HepG2 (cell line): ENCODE data around the gene AP2A2. TPM values are rescaled to one million over a fixed set of nuclear protein-coding genes. Genes with fewer than 3 reads are reported as not detected.

Experiments used
- ATAC-seq: fragments of 200-7000 bp; cut with Tn5 transposase; 3 replicates; pipeline ENCODE4 v1.9.1; 2020; ENCODE audit warnings: mild to moderate bottlenecking, moderate library complexity
- BruUV-seq: library from RNA; stranded (reverse); fragments of 400-500 nt; replicated peaks from 2 replicates; lab custom pipeline; 2021; lab: Mats Ljungman, UMichigan
- CTCF ChIA-PET: fragments of 300-600 bp; formaldehyde crosslinking; extraction: SDS; loops from one replicate; lab custom pipeline; 2021; ENCODE audit warnings: low total read pairs, inconsistent platforms, low intra/inter-chr PET ratio; lab: Yijun Ruan, JAX
- POLR2A ChIA-PET: fragments of 350-600 bp; sonication (Branson Sonifier 250); formaldehyde crosslinking; loops from one replicate; lab custom pipeline; 2020; ENCODE audit warnings: antibody characterized with exemption, inconsistent platforms; lab: Yijun Ruan, JAX
- DNase-seq: peaks from one replicate; pipeline ENCODE4 v3.0.0-alpha.2; 2015; ENCODE audit warnings: low spot score
- FAIRE-seq: peaks from 3 replicates; lab custom pipeline; 2011; peaks lifted over from hg19 to GRCh38; lab: Jason Lieb, UNC
- H2AFZ ChIP-seq: one replicate; pipeline ENCODE4 v1.6.1; 2011; ENCODE audit warnings: low read length, inconsistent platforms
- H3K27ac ChIP-seq: fragments of 300-600 bp; 3 replicates; pipeline ENCODE4 v1.8.0; 2011; ENCODE audit warnings: mixed run types, mild to moderate bottlenecking, mixed read lengths, low read length, inconsistent platforms; ENCODE audit not compliant: insufficient read depth; ENCODE audit errors: extremely low read length
- H3K27me3 ChIP-seq, 2 experiments: fragments of 200-600 bp in 1 of 2; 2 replicates in 1 of 2; 3 replicates in 1 of 2; pipeline versions ENCODE4 v1.6.0 to v1.8.0; 2011; ENCODE audit warnings: low read length in 2 of 2, mild to moderate bottlenecking in 2 of 2, moderate library complexity in 2 of 2, inconsistent platforms in 1 of 2; ENCODE audit not compliant: insufficient read depth in 2 of 2, control insufficient read depth in 1 of 2
- H3K36me3 ChIP-seq, 2 experiments: fragments of 200-600 bp in 1 of 2; replicated peaks in 1 of 2; 2 replicates in 1 of 2; 3 replicates in 1 of 2; pipeline versions ENCODE4 v1.5.1 to v1.8.0; 2011; ENCODE audit warnings: low read length in 2 of 2, inconsistent platforms in 1 of 2; ENCODE audit not compliant: insufficient read depth in 2 of 2, control insufficient read depth in 1 of 2
- H3K4me1 ChIP-seq: 2 replicates; pipeline ENCODE4 v1.5.1; 2012; ENCODE audit warnings: low read length, inconsistent platforms; ENCODE audit not compliant: insufficient read depth
- H3K4me2 ChIP-seq: 2 replicates; pipeline ENCODE4 v1.6.0; 2011; ENCODE audit warnings: low read depth, low read length, inconsistent platforms
- H3K4me3 ChIP-seq, 3 experiments: fragments of 200-600 bp in 1 of 3; sonication (generic), shearing (Covaris generic) in 1 of 3; replicated peaks in 1 of 3; 2 replicates each; pipeline ENCODE4 v1.5.1; 2011 to 2016; ENCODE audit warnings: low read length in 3 of 3, inconsistent platforms in 2 of 3, low read depth in 2 of 3, mild to moderate bottlenecking in 2 of 3, control low read depth in 1 of 3, mixed read lengths in 1 of 3; ENCODE audit not compliant: insufficient read depth in 1 of 3
- H3K79me2 ChIP-seq: one replicate; pipeline ENCODE4 v1.6.1; 2011; ENCODE audit warnings: low read length, inconsistent platforms; ENCODE audit not compliant: insufficient read depth
- H3K9ac ChIP-seq: 2 replicates; pipeline ENCODE4 v1.6.0; 2011; ENCODE audit warnings: mild to moderate bottlenecking, low read depth, low read length, inconsistent platforms; ENCODE audit not compliant: insufficient read depth
- H3K9me3 ChIP-seq: 2 replicates; pipeline ENCODE4 v1.5.1; 2012; ENCODE audit warnings: mild to moderate bottlenecking, low read length
- H4K20me1 ChIP-seq: 2 replicates; pipeline ENCODE4 v1.6.0; 2011; ENCODE audit warnings: inconsistent platforms, mild to moderate bottlenecking, low read length, moderate library complexity; ENCODE audit not compliant: insufficient read depth
- AGO2 ChIP-seq: fragments of 200-400 bp; formaldehyde crosslinking; optimal IDR thresholded peaks from 2 replicates; pipeline ENCODE3; 2017; ENCODE audit warnings: mild to moderate bottlenecking, low read depth, low read length, moderate library complexity
- SP1 ChIP-seq, 2 experiments: fragments of 450-650 bp in 1 of 2; sonication (generic) in 1 of 2; formaldehyde crosslinking in 1 of 2; IDR thresholded peaks; 2 replicates each; pipeline versions ENCODE4 v1.4.0 to v1.6.1; 2016 to 2020; ENCODE audit warnings: missing genetic modification reagents in 1 of 2
- ZNF441 ChIP-seq: sonication (generic); formaldehyde crosslinking; IDR thresholded peaks from 2 replicates; pipeline ENCODE4 v1.7.0; 2021; ENCODE audit warnings: missing genetic modification reagents, borderline replicate concordance
- WGBS: methylation state at CpG from one replicate; pipeline ENCODE4 v1.1.6; 2017; ENCODE audit warnings: low lambda C conversion rate; 5-methylcytosine and 5-hydroxymethylcytosine counted together
- in situ Hi-C: cut with HindIII; loops from 2 replicates; pipeline ENCODE4 v1.10.0; 2017; ENCODE audit warnings: low pct_unique_long_range_greater_than_20kb; ENCODE audit not compliant: extremely low pct_ligation_motif_present
- intact Hi-C: fragments of 100-400 bp; cut with micrococcal nuclease; formaldehyde crosslinking; loops from one replicate; pipeline ENCODE4 v1.10.0; 2022; ENCODE audit not compliant: unreplicated experiment
- polyA plus RNA-seq, 8 experiments: library from polyadenylated mRNA; depleted of rRNA in 3 of 8; stranded (reverse) in 7 of 8; unstranded in 1 of 8; fragments of >200 nt; fragmentation: Illumina TruSeq in 4 of 8; extraction: Trizol in 4 of 8; gene quantifications; 2 replicates each; pipeline versions ENCODE4 v1.2.1 to v1.2.3, GENCODE V29; 2011 to 2016; ENCODE audit warnings: low read depth in 4 of 8, missing spikeins in 1 of 8, mixed read lengths in 1 of 8; ENCODE audit not compliant: insufficient read depth in 1 of 8
- total RNA-seq, 5 experiments: library from RNA; depleted of rRNA; stranded (reverse); fragments of >200 nt; fragmentation: Illumina TruSeq; extraction: Trizol; gene quantifications; 2 replicates each; pipeline ENCODE4 v1.2.3, GENCODE V29; 2016; ENCODE audit warnings: low read depth in 1 of 5
- TF ChIP-seq, protein P1 (sequence below): sonication (generic); formaldehyde crosslinking; IDR thresholded peaks from 2 replicates; pipeline ENCODE4 v1.5.1; 2020; ENCODE audit warnings: mild to moderate bottlenecking, missing genetic modification reagents, moderate library complexity

AP2A2 gene
- total and polyA plus RNA-seq, 2 of the 13 experiments (the other 11 are each of a cell fraction or from before 2014, with no cell fraction given) = 25.7 to 75.7 TPM

DNA sequence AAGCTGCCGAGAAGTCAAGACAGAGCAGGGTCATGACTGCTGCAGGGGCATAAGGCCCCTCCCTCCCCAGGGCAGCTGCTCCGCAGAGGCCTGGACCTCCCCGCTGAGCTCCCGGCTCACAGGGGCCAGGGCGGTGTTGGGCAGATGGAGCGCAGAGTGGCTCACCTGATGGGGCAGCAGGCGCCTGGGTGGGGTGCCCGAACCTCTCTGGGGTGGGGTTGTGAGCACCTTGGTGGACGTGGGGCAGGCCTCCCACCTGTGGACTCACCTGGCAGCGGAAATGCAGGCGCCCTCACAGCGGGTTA lies 87.9 kb downstream of the AP2A2 start:
- H4K20me1 ChIP-seq = no peaks in the 10 kb centered on the region
- no peak; the same call in 2 of the 3 replicates for ATAC-seq
- no peaks in the 10 kb centered on the region for H3K4me1 ChIP-seq
- no peak overlapping the region for H2AFZ ChIP-seq
- H3K4me3 ChIP-seq = no peak overlapping the region
- no peak overlapping the region for H3K9ac ChIP-seq
- peaks cover 21 to 31% of the 10 kb centered on the region in 2 experiments for H3K36me3 ChIP-seq
- no peaks in the 10 kb centered on the region for H3K79me2 ChIP-seq
- no TSS peak for BruUV-seq
- H3K4me2 ChIP-seq = no peak overlapping the region
- TF ChIP-seq ZNF441 (CRISPR knock-in tag) (no peak), AGO2 (peak; percentile 36), SP1 (IDR thresholded peaks at IDR 0.05) (no peak), SP1 (CRISPR knock-in tag; IDR thresholded peaks at IDR 0.05) (no peak)
- TF ChIP-seq, protein P1, sequence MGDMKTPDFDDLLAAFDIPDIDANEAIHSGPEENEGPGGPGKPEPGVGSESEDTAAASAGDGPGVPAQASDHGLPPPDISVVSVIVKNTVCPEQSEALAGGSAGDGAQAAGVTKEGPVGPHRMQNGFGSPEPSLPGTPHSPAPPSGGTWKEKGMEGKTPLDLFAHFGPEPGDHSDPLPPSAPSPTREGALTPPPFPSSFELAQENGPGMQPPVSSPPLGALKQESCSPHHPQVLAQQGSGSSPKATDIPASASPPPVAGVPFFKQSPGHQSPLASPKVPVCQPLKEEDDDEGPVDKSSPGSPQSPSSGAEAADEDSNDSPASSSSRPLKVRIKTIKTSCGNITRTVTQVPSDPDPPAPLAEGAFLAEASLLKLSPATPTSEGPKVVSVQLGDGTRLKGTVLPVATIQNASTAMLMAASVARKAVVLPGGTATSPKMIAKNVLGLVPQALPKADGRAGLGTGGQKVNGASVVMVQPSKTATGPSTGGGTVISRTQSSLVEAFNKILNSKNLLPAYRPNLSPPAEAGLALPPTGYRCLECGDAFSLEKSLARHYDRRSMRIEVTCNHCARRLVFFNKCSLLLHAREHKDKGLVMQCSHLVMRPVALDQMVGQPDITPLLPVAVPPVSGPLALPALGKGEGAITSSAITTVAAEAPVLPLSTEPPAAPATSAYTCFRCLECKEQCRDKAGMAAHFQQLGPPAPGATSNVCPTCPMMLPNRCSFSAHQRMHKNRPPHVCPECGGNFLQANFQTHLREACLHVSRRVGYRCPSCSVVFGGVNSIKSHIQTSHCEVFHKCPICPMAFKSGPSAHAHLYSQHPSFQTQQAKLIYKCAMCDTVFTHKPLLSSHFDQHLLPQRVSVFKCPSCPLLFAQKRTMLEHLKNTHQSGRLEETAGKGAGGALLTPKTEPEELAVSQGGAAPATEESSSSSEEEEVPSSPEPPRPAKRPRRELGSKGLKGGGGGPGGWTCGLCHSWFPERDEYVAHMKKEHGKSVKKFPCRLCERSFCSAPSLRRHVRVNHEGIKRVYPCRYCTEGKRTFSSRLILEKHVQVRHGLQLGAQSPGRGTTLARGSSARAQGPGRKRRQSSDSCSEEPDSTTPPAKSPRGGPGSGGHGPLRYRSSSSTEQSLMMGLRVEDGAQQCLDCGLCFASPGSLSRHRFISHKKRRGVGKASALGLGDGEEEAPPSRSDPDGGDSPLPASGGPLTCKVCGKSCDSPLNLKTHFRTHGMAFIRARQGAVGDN (CRISPR knock-in tag) = no peak
- DNase-seq = no peak
- no peak overlapping the region for H3K27ac ChIP-seq
- H3K27me3 ChIP-seq = no peaks in the 10 kb centered on the region; a peak in 1 of 5 replicates
- intact Hi-C loops (no loop called here), in situ Hi-C loops (no loop called here)
- WGBS = no CpG with 5 or more reads among the region's 12 CpGs
- ChIA-PET POLR2A (no interaction called here), CTCF (no interaction called here)
- no peak for FAIRE-seq
- no peaks in the 10 kb centered on the region for H3K9me3 ChIP-seq
